Epithelial cell of prostate (primary cell): ENCODE measurements around the gene UCHL3.
"Not testable (repeated sequence)": the region's sequence is repeated elsewhere in the genome, so short reads cannot be mapped to it uniquely, and the experiment has no call there.

Experiments used
- DNase-seq: peaks from one replicate; pipeline ENCODE4 v3.0.0-alpha.2; 2011; ENCODE audit warnings: low read depth, low spot score
- H3K27ac ChIP-seq: fragments of 450-650 bp; 2 replicates; pipeline ENCODE4 v1.5.1; 2017; ENCODE audit warnings: mild to moderate bottlenecking

The UCHL3 gene

DNA sequence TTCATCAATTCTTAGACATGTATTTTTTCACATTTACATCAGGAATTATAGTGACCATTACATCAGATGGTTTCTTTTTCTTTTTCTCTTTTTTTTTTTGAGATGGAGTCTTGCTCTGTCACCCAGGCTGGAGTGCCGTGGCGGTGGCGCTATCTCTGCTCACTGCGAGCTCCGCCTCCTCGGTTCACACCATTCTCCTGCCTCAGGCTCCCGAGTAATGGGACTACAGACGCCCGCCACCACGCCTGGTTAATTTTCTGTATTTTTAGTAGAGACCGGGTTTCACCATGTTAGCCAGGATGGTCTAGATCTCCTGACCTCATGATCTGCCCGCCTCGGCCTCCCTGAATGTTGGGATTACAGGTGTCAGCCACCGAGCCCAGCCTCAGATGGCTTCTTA lies 4.2 kb upstream of the UCHL3 start:
- DNase-seq = not testable (repeated sequence)
- H3K27ac ChIP-seq = peak overlapping the region; percentile 58

DNA sequence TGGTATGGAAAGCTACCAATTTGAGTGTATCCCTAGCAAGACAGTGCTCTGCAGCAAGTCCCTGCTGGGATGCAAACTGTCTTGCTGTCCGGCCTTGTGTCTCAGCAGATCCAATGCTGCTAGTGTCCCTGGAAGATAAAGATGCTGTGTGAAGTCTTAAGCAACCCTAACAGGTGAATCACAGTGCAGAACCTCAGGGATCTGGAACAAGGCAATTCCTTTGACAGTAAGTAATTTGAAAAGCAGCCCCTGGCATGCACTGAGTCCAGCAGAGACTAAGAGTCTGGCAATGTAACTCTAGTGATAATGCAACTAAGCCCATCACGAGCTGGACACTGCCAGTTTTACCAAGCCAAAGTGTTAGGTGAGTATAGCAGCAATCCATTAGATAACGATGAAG lies 1.7 kb upstream of the UCHL3 start:
- DNase-seq = no peak
- no peak overlapping the region for H3K27ac ChIP-seq

DNA sequence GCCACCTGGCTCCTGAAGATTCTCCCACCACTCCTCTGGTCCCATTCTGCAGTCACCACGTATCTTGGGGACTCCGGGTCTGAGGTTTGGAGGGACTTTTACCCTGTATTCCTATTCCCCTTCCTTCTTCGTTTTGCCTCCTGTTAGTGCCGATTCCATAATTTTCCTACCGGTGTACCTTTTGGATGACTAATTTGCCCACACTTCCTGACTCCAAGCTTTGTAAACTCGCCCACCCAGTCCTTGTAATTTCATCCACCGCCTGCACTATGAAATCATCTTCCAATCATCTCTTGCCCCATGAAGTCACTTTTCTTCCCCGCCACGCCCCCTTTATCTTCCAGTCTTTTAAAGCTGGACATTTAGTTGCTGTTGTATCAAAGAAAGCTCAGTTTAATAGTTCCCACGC lies 572 bp downstream of the UCHL3 start:
- DNase-seq = peak; percentile 45
- peak overlapping the region; percentile 86 for H3K27ac ChIP-seq

DNA sequence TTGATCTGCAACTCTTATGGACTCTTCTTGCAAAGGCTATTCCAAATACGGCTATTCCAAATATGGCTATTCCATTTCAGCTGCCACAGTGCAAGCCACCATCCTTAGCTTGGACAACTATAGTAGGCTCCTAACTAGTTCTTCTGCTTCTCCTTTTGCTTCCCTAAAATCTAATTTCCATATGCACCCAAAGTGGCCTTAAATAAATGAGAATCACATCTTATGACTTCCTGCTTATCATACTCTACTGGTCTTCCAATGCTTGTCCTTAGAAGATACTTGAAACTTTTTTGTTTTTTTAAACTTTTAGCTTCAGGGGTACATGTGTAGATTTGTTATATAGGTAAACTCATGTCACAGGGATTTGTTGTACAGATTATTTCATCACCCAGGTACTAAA lies 4.9 kb downstream of the UCHL3 start:
- no peak for DNase-seq

DNA sequence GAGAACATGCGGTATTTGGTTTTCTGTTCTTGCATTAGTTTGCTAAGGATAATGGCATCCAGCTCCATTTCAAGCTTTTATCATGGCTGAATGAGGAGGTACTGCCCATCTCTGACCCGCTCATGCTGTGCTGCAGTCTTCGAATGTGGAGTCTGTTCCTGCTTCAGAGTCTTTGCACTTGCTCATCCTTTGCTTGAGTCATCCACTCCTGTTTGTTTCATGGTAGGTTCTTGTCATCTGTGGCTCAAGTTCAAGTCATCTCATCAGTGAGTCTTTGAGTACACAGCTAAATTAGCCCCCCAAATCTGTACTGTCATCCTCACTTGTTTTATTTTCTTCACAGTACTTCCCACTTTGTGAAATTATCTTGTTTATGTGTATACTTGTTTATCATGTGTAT lies 5.4 kb downstream of the UCHL3 start:
- DNase-seq = no peak
- H3K27ac ChIP-seq = no peak overlapping the region

More for the DNA sequence above, 4.9 kb downstream of the UCHL3 start:
- H3K27ac ChIP-seq = no peak overlapping the region

DNA sequence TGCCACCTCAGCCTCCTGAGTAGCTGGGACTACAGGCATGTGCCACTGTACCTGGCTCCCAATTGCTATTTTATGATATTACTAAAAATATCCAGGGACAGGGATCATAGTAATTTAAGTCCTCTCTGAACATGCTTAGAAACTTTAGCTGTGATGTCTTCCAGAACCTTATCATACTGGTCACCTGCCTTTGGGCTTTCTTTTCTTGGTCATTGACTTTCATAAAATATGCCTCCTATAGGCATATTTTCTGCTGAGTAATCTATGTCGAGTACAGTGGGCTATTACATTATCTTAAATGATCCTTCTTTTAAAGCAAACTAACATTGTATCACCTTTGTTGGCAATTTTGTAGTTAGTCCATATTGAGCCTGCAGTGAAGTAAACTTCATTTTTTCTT lies 6.2 kb downstream of the UCHL3 start:
- DNase-seq = no peak
- H3K27ac ChIP-seq = no peak overlapping the region

DNA sequence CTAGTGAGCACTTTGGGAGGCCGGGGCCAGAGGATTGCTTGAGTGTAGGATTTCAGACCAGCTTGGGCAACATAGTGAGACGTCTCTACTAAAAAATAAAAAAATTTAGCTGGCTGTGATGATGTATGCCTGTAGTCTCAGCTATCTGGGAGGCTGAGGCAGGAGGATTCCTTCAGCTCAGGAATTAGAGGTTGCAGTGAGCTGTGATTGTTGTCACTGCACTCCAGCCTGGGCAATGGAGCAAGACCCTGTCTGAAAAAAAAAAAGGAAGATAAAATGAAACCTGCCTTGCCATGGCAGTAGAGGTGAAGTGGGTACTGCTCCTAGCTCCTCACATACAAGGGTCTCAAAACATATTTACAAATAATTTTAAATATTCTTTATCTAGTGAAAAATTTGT lies 7.4 kb downstream of the UCHL3 start:
- H3K27ac ChIP-seq = no peak overlapping the region
- DNase-seq = no peak

DNA sequence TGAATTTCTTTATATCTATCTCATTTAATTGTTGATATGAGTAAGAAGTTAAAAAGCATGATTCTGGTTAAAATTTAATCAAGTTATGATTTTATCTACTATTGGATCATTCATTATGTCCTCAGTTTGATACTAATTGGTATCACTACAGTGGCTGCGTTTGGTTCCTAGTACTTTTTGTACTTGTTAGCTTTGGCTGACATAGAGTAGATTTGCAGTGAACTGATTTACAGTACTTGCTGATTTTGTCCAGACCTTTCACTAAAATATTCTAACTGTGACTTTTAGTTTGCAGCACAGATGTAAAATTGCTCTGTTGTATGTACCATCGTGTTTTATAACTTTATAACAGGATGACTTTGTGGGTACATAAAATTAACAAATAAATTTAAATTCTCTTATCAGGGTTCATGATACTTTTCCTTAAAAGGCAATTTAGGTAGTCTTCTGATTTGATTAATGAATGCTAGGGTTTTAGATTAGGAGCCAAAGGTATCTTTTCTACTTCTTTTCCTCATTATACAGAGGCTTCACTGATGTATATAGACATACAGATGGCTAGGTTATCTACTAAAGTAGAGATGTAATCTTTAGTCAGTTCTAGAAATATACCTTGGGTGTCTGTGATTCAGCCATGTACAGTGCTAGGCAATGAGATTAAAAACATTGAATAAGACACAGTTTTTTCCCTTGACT lies 8.7 kb downstream of the UCHL3 start:
- no peak for DNase-seq
- H3K27ac ChIP-seq = no peak overlapping the region

DNA sequence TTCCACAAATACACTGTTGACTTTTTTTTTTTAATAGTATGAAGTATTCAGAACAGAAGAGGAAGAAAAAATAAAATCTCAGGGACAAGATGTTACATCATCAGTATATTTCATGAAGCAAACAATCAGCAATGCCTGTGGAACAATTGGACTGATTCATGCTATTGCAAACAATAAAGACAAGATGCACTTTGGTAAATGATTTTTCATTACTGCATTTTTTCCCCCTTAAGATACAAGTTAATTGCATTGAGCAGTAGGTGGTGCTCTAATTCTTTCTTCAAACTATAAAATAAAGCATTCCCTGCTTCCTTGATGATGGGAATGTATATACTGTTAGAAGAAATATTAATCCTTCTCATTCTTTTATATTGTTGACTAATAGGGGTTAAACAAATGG lies 17.1 kb downstream of the UCHL3 start:
- no peak for DNase-seq
- peak overlapping the region; percentile 68 for H3K27ac ChIP-seq

DNA sequence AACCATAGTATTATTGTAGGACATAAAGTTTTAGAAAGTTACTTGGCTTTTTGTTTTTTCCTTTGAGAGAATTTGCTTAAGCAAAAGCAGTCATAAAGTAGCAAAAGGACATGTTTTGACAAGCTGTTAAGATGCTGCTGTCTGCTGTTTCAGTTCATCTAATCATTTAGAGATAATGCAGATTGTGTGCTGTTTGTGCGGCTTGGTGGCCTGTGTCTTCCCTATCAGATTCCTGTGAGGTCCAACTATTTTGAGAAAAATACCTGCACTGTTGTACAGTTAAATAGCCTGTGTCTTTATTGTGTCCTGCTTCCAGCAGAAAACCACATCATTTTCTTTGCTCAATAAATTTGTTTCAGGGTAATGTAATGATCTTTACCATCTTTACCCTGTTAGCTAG lies 20.0 kb downstream of the UCHL3 start:
- H3K27ac ChIP-seq = peak overlapping the region; percentile 10
- no peak for DNase-seq

DNA sequence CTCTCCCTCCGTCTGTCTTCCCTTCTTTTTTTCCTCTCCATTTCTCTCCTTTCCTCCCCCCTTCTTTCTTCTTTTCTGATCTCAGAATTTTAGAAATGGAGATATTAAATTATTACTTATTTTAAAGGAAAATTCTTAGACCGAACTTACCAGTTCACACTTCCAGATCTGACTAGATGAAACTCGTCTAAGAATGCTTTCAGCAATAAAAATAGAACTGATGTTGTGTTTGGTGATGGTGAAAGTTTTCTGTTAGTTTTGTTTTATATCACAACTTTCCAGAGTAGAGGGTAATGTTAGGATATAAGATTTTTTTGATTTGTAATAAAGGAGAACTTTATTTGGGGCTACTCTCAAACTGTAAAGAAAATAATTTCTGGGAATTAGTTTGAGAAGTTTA lies 29.9 kb downstream of the UCHL3 start:
- H3K27ac ChIP-seq = no peak overlapping the region
- no peak for DNase-seq

DNA sequence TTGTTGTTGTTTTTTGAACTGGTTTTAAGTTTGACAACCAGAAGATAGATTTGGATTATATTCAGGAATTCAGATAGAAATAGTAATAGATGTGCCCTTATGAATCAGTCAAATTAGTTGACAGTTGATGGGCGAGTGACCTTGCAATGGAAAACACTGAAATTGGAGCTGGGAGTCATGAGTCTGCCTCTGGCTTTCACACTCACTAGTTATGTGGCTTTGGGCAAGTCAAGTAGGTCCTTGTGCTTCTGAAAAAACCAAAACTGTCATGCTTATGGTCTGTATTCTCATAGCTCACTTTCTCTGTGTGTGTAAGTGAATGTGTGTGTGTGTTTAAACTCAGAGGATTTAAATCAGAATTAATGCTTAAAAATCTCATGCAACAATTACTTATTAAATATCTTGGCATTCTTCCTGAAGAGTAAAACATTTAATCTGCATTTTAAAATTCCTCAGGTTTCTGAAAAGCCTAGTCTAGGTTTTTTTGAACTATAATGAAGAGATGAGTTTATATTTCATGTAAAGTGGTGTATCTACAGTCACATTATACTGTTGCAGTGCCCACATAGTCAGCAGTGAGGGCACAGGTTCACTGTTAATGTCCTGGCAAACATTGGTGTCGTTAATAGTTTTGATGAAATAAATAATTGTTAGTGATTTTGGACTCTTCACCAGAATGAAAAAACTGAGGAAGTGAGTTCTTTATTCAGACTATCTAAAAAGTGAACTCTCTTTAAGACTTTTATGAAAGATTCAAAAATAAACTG lies 32.5 kb downstream of the UCHL3 start:
- DNase-seq = no peak
- no peak overlapping the region for H3K27ac ChIP-seq

DNA sequence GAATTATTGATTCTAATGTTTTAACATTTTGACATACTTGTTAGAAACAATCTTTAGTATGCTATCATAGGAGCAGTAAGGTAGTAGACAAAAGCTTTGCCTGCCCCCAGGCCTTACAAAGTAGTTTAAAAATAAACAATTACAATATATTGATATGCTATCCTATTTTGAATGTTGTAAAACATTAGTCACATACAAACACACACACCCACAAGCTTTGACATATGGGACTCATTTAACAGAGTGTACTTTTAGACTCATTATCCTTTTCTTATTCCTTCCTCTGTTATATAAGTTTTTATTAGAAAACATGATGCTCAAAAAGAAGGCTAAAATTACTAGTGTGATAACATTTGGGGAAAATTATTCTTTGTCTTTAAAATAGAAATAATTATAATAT lies 33.5 kb downstream of the UCHL3 start:
- no peak overlapping the region for H3K27ac ChIP-seq

DNA sequence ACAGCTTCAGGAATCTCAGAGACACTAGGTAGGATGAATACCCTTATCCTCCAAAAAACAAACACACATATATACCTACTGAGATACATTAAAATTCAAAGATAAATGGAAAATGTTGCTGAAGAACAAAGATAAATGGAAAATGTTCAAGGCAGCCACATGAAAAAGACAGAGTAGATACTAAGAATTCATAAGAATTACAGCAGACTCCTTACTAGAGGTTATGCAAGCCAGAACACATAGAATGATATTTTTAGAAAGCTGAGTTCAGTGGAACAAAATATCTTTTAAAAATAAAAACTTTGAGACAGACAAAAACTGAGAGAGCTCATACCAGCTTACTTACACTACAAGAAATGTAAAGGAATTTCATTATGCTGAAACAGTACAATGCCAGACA lies 35.6 kb downstream of the UCHL3 start:
- no peak overlapping the region for H3K27ac ChIP-seq
- DNase-seq = no peak

More for the DNA sequence above, 33.5 kb downstream of the UCHL3 start:
- no peak for DNase-seq

DNA sequence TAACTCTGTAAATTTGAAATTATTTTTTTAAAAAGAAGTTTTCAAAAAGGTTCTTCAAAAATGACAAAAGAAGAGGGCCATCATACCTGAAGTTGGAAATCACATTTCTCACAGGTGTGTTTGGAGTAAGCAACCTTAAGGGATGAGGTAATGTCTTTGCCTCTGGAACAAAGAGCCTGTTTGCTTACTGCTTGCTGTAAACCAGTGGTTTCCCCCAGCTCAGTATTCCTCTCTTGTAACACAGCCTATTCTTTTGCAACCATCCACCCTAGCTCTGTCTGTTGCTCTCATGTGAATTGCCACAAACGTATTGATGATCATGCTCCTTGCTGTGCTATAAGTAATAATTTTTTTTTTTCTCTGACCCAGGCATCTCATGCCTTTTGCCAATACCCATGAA lies 38.1 kb downstream of the UCHL3 start:
- no peak overlapping the region for H3K27ac ChIP-seq
- no peak for DNase-seq

DNA sequence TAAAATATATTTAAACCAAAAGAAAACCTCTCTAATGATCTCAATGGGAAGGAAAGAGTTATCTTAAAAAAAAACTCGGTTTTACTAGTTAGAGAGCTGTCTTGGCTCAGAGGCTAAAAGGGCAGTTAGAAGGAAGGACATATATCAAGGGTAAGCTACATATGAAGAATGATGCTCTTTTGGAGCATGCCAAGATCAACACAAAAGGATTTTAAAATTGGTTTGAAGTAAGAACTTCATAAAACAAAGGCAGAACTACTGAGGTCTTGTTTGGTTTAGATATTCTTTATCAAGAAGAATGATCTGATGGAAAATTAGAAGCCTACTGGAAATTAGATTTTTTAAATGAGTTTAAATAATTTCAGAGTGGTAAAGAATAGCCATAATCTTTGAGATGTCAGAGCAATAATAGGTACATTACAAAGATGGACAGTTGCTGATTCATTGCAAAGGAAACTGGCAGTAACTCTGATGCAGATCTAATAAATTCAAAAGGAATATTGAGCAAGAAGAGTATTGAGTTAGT lies 47.1 kb downstream of the UCHL3 start:
- no peak overlapping the region for H3K27ac ChIP-seq
- no peak for DNase-seq

DNA sequence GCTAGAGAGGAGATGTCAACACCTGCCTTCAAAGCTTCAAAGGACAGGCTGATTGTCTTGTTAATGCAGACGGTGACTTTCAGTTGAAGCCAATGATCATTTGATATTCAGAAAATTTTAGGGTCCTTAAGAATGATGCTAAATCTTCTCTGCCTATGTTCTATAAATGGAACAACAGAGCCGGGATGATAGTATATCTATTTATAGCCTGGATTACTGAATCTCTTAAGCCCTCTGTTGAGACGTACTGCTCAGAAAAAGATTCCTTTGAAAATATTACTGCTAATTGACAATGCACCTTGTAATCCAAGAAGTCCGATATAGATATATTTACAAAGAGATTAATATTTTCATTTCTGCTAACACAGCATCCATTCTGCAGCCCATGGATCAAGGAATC lies 50.8 kb downstream of the UCHL3 start:
- no peak for DNase-seq

DNA sequence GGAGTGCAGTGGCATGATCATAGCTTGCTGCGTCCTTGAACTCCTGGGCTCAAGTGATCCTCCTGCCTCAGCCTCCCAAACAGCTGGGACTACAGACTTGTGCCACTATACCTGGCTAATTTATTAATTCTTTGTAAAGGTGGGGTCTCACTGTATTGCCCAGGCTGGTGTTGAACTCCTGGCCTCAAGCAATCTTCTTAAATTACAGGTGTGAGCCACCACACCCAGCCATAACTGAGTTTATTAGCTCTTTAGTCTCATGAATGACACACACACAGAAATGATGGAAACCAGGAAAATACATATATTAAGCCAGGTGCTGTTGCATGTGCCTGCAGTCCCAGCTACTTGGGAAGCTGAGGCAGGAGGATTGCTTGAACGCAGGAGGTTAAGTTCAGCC lies 53.4 kb downstream of the UCHL3 start:
- DNase-seq = no peak
- H3K27ac ChIP-seq = no peak overlapping the region

More for the DNA sequence above, 50.8 kb downstream of the UCHL3 start:
- no peak overlapping the region for H3K27ac ChIP-seq

DNA sequence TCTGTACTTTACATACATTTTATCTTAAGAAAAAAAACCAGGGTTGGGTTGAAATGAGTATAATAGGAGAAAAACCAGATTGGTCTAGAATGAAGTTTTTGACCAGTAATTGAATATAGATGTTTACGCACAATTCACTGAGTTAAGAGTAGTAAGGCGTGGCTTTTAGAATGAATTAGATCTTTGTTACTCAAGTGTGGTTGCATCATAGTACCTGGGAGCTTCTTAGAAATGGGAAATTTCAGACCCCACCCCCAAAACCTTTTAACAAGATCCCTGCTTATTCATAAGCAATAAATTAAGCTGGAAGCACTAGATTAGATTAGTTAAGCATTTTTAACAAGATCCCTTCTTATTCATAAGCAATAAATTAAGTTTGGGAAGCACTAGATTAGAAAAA lies 57.9 kb downstream of the UCHL3 start:
- H3K27ac ChIP-seq = no peak overlapping the region
- DNase-seq = no peak

DNA sequence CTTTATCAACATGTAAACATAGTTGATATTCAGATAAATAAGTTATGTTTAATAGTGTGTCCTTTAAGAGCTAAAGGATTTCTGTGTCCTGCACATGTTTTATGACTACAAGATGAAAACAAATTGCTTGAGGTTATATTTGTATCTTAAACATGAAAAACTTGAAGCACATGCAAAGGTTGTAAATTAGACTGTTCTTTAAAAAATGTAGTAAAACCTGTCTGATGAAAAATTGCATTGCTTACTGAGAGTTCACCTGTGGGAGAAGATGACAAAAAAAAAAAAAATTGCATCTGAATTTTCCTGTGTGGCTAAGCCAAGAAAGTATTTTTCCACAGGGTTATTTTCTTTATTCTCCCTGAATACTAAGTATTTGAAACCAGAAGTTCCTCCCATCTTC lies 60.9 kb downstream of the UCHL3 start:
- no peak for DNase-seq
- H3K27ac ChIP-seq = no peak overlapping the region

DNA sequence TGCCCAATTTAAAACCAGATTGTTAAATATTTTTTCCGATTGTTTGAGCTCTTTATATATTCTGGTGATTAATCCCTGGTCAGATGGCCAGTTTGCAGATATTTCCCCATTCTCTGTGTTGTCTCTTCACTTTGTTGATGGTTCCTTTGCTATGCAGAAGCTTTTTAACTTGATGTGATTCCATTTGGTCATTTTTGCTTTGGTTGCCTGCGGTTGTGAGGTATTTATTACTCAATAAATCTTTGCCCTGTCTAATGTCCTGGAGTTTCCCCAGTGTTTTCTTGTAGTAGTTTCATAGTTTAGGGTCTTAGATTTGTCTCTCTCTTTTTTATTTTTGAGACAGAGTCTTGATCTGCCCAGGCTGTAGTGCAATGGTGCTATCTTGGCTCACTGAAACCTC lies 62.8 kb downstream of the UCHL3 start:
- no peak overlapping the region for H3K27ac ChIP-seq
- DNase-seq = no peak

DNA sequence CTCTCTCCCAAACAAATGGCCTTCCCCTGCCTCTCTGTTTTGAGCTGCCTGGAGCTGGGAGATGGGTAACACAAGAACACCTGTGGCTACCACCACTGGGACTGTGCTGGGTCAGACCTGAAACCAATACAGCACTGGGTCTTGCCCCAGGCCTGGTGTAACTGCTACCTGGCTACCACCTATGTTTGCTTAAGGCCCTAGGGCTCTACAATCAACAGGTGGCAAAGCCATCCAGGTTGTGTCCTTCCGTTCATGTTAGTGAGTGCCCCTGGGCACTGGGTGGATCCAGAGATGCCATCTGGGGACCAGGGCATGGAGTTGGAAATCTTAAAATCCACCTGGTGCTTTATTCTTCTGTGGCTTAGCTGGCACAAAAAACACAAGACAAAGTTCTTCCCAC lies 67.6 kb downstream of the UCHL3 start:
- H3K27ac ChIP-seq = no peak overlapping the region
- no peak for DNase-seq
